NCI-H82 treated with DMSO at 0.1 percent for 48 hours (cell line): ENCODE measurements around the gene SLC34A2.
"Not testable (repeated sequence)": the region's sequence is repeated elsewhere in the genome, so short reads cannot be mapped to it uniquely, and the experiment has no call there.

ENCODE experiments used
- DNase-seq: peaks from one replicate; lab custom pipeline; 2025; ENCODE audit not compliant: unreplicated experiment; lab: John Stamatoyannopoulos, UW

Gene SLC34A2, protein sequence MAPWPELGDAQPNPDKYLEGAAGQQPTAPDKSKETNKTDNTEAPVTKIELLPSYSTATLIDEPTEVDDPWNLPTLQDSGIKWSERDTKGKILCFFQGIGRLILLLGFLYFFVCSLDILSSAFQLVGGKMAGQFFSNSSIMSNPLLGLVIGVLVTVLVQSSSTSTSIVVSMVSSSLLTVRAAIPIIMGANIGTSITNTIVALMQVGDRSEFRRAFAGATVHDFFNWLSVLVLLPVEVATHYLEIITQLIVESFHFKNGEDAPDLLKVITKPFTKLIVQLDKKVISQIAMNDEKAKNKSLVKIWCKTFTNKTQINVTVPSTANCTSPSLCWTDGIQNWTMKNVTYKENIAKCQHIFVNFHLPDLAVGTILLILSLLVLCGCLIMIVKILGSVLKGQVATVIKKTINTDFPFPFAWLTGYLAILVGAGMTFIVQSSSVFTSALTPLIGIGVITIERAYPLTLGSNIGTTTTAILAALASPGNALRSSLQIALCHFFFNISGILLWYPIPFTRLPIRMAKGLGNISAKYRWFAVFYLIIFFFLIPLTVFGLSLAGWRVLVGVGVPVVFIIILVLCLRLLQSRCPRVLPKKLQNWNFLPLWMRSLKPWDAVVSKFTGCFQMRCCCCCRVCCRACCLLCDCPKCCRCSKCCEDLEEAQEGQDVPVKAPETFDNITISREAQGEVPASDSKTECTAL

DNA sequence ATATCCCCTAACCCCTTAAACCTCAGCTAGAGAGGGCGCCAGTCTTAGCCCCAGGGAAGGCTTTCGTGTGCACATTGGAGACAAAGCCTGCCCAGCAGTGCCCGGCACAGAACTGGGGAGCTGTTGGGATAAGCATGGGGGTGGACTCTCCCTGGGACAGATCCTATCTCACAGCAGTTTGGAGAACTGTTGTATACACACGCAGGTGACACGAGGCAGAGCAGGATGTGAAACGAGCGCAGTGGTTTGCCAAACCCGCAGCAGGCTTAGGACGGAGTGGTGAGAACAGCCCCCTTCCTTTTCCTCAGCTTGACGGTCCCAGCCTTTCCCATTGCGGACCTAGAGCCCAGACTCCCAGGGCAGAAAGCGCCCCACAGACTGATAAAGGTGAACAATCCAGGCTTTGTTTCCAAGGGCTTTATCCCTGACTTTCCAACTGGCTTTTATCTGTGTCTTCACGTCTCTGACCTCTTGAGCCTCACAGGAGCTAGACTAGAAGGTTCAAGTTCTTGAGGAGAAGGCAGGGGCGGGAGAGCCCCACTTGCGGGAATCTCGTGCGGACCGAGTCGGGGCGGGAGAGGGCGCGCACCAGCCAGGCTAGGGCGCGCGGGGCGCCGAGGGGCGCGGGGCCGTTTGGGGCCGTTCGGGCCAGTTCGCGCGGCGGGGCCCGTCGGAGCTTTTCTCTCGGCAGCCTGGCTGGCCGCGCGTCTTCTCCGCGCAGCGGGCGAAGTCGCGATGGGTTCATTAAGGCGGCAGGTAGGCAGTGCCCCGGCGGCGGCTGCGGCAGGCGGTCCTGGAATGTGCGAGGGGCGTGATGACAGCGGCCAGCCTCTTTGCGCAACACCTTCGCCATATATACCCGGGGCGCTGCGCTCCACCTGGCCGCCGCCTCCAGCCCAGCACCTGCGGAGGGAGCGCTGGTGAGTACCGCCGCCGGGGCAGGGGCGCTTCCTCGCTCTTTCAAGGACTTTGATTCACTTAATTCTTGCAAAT lies at the start of gene SLC34A2:
Gene SLC34A2, plus strand, starts transcription at position 881 of the 993 bp plus-strand sequence. CDS start 6,650 bp downstream, outside the sequence.
- DNase-seq: no peak

- DNase-seq: no peak
These were observed 47.0 kb upstream of the SLC34A2 start for GRCh38 chr4:25608644-25609043.

GRCh38 chr4:25609976-25610375 lies 45.7 kb upstream of the SLC34A2 start:
- no peak for DNase-seq

DNA sequence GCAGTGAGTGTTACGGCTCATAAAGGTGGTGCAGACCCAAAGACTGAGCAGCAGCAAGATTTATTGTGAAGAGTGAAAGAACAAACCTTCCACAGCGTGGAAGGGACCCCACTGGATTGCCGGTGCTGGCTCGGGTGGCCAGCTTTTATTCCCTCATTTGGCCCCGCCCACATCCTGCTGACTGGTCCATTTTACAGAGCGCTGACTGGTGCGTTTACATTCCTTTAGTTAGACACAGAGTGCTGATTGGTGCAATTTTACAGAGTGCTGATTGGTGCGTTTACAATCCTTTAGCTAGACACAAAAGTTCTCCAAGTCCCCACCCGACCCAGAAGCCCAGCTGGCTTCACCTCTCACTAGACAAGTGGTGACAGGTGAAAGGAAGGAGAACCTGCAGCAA lies 42.0 kb upstream of the SLC34A2 start:
- DNase-seq: not testable (repeated sequence)

- no peak for DNase-seq
These were observed 40.8 kb upstream of the SLC34A2 start for GRCh38 chr4:25614807-25615206.

DNA sequence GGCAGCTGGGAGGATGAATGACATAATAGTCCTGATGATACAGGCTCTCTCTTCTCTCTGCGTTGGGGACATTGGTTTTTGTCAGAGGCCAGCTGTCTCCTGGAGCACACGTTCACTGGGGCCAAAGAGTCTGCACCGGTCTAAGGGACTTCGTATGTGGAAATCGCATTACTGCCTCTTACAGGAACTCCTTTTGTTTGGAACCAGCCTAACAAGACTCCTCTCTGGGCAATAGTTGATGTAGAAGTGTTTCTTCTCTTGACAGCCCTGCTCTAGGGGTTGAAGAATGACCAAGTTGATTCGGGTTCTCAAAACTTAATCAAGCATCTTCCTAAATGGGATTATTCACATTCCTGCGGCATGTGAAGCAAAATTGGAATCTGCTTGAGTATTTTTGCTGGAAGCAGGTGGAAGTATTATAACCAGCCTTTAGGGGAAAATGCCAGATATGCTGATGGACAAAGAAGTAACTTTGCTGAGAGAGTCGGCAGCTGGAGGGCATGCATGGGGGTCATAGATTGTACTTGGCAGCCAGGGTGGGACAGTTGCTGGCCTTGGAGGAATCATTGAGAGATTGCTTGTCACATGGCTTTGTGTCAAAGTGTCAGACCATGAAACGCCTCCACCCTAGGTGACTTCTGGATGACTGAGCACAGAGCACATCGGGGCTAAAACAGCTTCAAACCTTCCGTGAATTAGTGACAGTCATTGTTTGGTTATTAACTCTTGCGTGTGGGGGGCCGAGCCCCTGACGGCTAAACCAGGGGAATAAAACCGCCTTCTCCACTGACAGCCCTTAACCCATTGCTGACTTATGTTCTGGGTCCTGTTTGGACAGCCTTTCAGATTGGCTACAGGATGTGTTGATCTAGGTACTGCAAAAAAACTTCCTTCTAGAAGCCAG lies 34.4 kb upstream of the SLC34A2 start:
- no peak for DNase-seq

GRCh38 chr4:25624616-25625015 lies 31.0 kb upstream of the SLC34A2 start:
- no peak for DNase-seq

DNA sequence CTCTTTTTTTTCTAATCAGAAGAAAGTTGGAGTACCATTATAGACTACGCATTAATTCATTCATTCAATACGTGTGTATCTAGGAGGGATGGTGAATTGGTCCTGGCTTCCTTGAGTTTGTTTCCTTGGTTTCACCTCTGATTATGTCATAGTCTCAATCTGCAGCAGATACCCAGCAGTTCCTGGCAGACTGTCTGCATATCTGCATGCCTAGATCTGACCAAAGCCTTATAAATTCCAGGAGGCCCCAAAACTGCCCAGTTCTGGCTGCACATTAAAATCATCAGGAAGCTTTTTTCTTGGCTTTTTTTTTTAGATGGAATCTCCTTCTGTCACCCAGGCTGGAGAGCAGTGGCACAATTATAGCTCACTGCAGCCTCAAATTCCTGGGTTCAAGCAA lies 27.2 kb upstream of the SLC34A2 start:
- DNase-seq: no peak

GRCh38 chr4:25632135-25632534 lies 23.5 kb upstream of the SLC34A2 start:
- no peak for DNase-seq

DNA sequence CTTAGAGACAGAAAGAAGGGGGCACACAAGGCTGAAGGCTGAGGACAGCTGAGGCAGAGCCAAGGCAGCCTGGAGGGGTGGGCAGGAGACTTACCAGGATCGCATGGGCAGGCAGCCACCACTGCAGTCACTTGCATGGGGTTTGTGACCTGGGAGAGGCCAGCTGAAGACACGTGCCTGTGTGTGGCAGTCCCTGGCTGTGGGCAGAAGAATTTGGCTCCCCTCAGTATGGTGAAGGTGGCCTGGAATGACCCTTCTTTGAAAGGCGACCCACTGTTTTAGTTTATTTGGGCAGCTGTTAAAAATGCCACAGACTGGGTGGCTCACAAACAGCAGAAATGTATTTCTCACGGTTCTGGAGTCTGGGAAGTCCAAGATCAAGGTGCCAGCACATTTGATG lies 22.1 kb upstream of the SLC34A2 start:
- DNase-seq: no peak

DNA sequence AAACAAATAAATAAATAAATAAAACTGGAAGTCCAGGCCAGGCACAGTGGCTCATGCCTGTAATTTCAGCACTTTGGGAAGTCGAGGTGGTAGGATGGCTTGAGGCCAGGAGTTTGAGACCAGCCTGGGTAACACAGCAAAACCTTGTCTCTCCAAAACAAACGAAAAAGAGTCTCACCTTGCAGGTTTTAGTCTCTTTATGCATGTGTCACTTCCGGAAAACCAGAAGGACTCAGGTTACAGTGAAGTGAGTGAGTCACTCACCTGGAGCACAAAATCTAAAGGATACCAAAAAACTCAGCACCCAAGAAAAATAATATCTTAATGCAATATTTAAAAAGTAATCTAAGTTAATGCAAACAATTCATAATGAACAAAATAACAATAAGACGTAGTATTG lies 20.1 kb upstream of the SLC34A2 start:
- no peak for DNase-seq

DNA sequence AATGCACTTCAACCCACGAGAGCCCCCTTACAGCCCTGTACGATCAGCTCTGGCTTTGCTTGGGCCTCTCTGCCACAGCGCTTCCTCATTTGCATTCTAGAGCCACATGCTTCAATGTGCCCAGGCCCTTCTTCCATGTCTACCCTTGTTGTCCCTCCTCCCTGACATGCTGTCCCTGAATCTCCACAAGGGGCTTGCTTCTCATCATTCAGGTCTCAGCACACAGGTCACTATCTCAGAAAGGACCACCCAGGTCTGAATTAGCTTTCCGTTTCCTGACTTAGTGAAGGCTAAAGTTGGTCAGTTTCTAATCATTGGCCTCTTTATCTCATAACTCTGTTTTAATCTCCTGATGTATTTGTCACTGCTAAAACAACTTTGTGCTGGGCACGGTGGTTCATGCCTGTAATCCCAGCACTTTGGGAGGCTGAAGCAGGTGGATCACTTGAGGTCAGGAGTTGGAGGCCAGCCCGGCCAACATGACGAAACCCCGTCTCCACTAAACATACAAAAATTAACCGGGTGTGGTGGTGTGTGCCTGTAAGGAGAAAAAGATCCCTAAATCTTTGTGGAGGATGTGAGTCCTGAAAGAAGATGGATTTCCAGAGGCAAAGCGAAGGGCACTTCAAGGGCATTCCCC lies 17.9 kb upstream of the SLC34A2 start:
- DNase-seq: no peak

GRCh38 chr4:25638221-25638601 lies 17.4 kb upstream of the SLC34A2 start:
- no peak for DNase-seq

DNA sequence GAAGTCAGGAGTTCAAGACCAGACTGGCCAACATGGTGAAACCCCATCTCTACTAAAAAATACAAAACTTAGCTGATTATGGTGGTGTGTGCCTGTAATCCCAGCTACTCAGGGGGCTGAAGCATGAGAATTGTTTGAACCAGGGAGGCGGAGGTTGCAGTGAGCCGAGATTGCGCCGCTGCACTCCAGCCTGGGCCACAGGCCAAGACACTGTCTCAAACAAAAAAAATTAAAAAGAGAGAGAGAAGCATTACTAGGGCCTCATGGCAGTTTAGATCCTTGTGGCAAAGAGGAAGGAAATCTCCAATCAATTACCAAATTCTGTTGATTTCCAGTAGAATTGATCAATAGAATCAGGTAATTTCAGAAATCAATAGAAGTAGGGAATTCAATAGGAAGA lies 16.8 kb upstream of the SLC34A2 start:
- DNase-seq: no peak

DNA sequence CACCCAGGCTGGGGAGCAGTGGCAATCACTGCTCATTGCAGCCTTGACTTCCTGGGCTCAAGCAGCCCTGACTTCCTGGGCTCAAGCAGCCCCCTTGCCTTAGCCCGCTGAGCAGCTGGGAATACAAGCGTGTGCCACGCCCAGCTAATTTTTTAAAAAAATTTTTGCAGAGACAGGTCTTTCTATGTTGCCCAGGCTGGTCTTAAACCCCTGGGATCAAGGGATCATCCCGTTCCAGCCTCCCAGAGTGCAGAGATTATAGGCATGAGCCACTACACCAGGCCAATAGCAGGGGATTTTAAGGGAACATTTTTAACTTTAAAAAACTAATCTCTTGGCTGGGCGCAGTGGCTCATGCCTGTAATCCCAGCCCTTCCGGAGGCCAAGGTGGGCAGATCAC lies 5.3 kb upstream of the SLC34A2 start:
- no peak for DNase-seq

DNA sequence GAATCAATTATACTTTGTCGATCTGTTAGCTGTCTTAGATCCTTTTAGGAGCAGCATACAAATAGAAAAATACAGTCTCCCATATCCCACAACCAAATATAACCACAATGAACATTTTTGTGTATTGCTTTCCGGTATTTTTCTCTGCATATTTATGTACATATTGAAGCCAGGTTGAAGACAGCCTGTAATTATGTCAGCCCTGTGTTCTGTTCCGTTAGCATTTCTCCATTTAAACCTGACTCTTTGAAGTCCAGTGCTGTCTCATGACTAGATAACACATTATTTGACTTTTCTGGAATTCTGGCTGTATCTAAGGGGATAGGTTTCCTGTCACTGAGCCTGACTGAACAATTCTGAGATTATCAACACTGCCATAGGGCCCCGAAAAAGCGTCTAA lies 4.0 kb upstream of the SLC34A2 start:
- DNase-seq: no peak

- no peak for DNase-seq
These were observed 1.4 kb upstream of the SLC34A2 start for GRCh38 chr4:25654031-25654970.

DNA sequence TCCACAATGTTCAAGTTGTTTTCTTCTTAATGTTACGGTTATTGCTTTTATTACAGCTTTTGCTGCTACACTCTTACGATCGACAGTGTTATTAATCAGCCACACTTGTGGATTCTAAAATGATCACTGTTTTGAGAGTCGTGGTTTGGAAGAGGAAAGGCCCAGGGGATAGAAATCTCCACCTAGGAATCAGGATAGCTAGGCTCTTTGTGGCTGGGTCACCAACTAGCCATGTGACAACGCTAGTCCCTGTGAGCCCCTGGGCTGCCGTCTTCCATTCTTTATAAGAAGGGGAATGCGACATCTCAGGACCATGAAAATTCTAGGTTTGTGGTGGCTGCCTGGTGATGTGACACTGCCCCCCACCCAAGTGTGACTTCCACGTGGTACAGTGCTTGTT lies 380 bp downstream of the SLC34A2 start:
- DNase-seq: no peak

GRCh38 chr4:25658357-25658771 lies 2.7 kb downstream of the SLC34A2 start:
- DNase-seq: no peak
